Ishikawa (cell line): ENCODE results near the gene ELP5.

Experiments
- CEBPB ChIP-seq: IDR thresholded peaks from 2 replicates; pipeline ENCODE4 v1.6.1; 2012
- CREB1 ChIP-seq: IDR thresholded peaks from 2 replicates; pipeline ENCODE4 v1.6.1; 2012; ENCODE audit warnings: low read depth
- EGR1 ChIP-seq: IDR thresholded peaks from 2 replicates; pipeline ENCODE4 v1.6.1; 2012
- EP300 ChIP-seq: IDR thresholded peaks from 2 replicates; pipeline ENCODE4 v1.6.1; 2012; ENCODE audit warnings: borderline replicate concordance
- FOXM1 ChIP-seq: IDR thresholded peaks from 2 replicates; pipeline ENCODE4 v1.6.1; 2012; ENCODE audit warnings: low read depth, borderline replicate concordance
- MAX ChIP-seq: IDR thresholded peaks from 2 replicates; pipeline ENCODE4 v1.6.1; 2012
- NFIC ChIP-seq: IDR thresholded peaks from 2 replicates; pipeline ENCODE4 v1.6.1; 2012
- RAD21 ChIP-seq: IDR thresholded peaks from 2 replicates; pipeline ENCODE4 v1.6.1; 2012; ENCODE audit warnings: low read depth
- REST ChIP-seq: IDR thresholded peaks from 2 replicates; pipeline ENCODE4 v1.6.1; 2012; ENCODE audit warnings: low read depth, mild to moderate bottlenecking
- TAF1 ChIP-seq: IDR thresholded peaks from 2 replicates; pipeline ENCODE4 v1.6.1; 2012; ENCODE audit warnings: low read depth, mild to moderate bottlenecking
- TCF12 ChIP-seq: IDR thresholded peaks from 2 replicates; pipeline ENCODE4 v1.6.1; 2012; ENCODE audit warnings: low read depth
- TEAD4 ChIP-seq: IDR thresholded peaks from 2 replicates; pipeline ENCODE4 v1.6.1; 2012
- USF1 ChIP-seq: IDR thresholded peaks from 2 replicates; pipeline ENCODE4 v1.6.1; 2012
- YY1 ChIP-seq: IDR thresholded peaks from 2 replicates; pipeline ENCODE4 v1.6.1; 2012; ENCODE audit warnings: low read depth
- ZBTB7A ChIP-seq: IDR thresholded peaks from 2 replicates; pipeline ENCODE4 v1.6.1; 2012; ENCODE audit warnings: low read depth

ELP5 gene

GRCh38 chr17:7263801-7264078 is 11.7 kb downstream of the ELP5 start:
- no peak for TF ChIP-seq USF1

GRCh38 chr17:7266784-7267183 is 14.8 kb downstream of the ELP5 start:
- TF ChIP-seq FOXM1 (no peak), EGR1 (no peak), ZBTB7A (no peak)

- TF ChIP-seq YY1 (no peak), TEAD4 (no peak), EGR1 (no peak), USF1 (no peak), FOXM1 (no peak), NFIC (no peak), CEBPB (no peak), MAX (no peak), TCF12 (no peak), REST (no peak), EP300 (no peak), RAD21 (no peak), TAF1 (no peak), ZBTB7A (no peak), CREB1 (no peak)
Observed at GRCh38 chr17:7279448-7279847, 27.4 kb downstream of the ELP5 start.

- 0 out of 2 replicates have a peak, but pooled peaks have one; percentile 32 for TF ChIP-seq YY1
- TF ChIP-seq FOXM1: no peak
- TF ChIP-seq ZBTB7A: 0 out of 2 replicates have a peak, but pooled peaks have one; percentile 39
- TF ChIP-seq MAX: peak; percentile 52
- no peak for TF ChIP-seq TCF12
- TF ChIP-seq EP300: no peak
- peak; percentile 98 for TF ChIP-seq RAD21
- TF ChIP-seq USF1: no peak
- TF ChIP-seq TEAD4: peak; percentile 22; the same call in 1 of the 2 replicates
- TF ChIP-seq REST: no peak
- no peak for TF ChIP-seq NFIC
- TF ChIP-seq EGR1: no peak
- TF ChIP-seq CREB1: no peak
- TF ChIP-seq TAF1: no peak
- no peak for TF ChIP-seq CEBPB
Observed at GRCh38 chr17:7280519-7281073, 28.6 kb downstream of the ELP5 start.

GRCh38 chr17:7281074-7281952 is 29.3 kb downstream of the ELP5 start, which contains the start of gene SLC2A4:
SLC2A4 (plus strand) TSS chr17:7281718; CDS start chr17:7281935, 217 bp downstream.
- no peak for TF ChIP-seq TEAD4
- no peak for TF ChIP-seq YY1
- TF ChIP-seq ZBTB7A: peak; percentile 79
- no peak for TF ChIP-seq RAD21
- TF ChIP-seq CEBPB: no peak
- TF ChIP-seq MAX: peak; percentile 91
- TF ChIP-seq EP300: no peak
- peak; percentile 19; the same call in 1 of the 2 replicates for TF ChIP-seq EGR1
- TF ChIP-seq FOXM1: no peak
- TF ChIP-seq TAF1: no peak
- TF ChIP-seq TCF12: no peak
- no peak for TF ChIP-seq CREB1
- no peak for TF ChIP-seq REST
- TF ChIP-seq USF1: peak; percentile 45
- TF ChIP-seq NFIC: 0 out of 2 replicates have a peak, but pooled peaks have one; percentile 7
